IMR-90 (cell line): ENCODE measurements around the gene ZBTB3. TPM values are rescaled to one million over a fixed set of nuclear protein-coding genes. Genes with fewer than 3 reads are reported as not detected.
A peak's percentile ranks its signal among the peaks of the same experiment; 100 is the strongest.

Source experiments
- ATAC-seq: fragments of 200-7000 bp; cut with Tn5 transposase; 2 replicates; pipeline ENCODE4 v1.9.1; 2020; ENCODE audit warnings: low read depth, mild to moderate bottlenecking, moderate library complexity
- BruUV-seq: library from RNA; stranded (reverse); fragments of 400-500 nt; replicated peaks from 2 replicates; lab custom pipeline; 2021; lab: Mats Ljungman, UMichigan
- CTCF ChIA-PET: fragments of 300-600 bp; formaldehyde crosslinking; extraction: SDS; loops from one replicate; lab custom pipeline; 2021; ENCODE audit warnings: antibody characterized with exemption; lab: Yijun Ruan, JAX
- POLR2A ChIA-PET: fragments of 300-600 bp; sonication (Branson Sonifier 250); formaldehyde crosslinking; loops from one replicate; lab custom pipeline; 2022; ENCODE audit warnings: antibody characterized with exemption; ENCODE audit not compliant: unreplicated experiment; lab: Charles Lee
- DNase-seq: peaks from one replicate; pipeline ENCODE4 v3.0.0; 2013
- H2AFZ ChIP-seq: replicated peaks from 2 replicates; pipeline ENCODE3; 2013; ENCODE audit warnings: low read length, mild to moderate bottlenecking; ENCODE audit not compliant: poor library complexity
- H2AK5ac ChIP-seq: 2 replicates; pipeline ENCODE4 v1.6.1; 2013; ENCODE audit warnings: low read depth, low read length, inconsistent platforms
- H2AK9ac ChIP-seq: replicated peaks from 2 replicates; pipeline ENCODE3; 2013; ENCODE audit warnings: mild to moderate bottlenecking, low read depth, low read length, moderate library complexity; ENCODE audit not compliant: poor library complexity
- H2BK120ac ChIP-seq: 2 replicates; pipeline ENCODE4 v1.6.1; 2013; ENCODE audit warnings: low read depth, low read length, inconsistent platforms
- H2BK15ac ChIP-seq: 3 replicates; pipeline ENCODE4 v1.6.1; 2013; ENCODE audit warnings: low read depth, low read length, inconsistent platforms
- H2BK20ac ChIP-seq: 2 replicates; pipeline ENCODE4 v1.6.1; 2013; ENCODE audit warnings: low read depth, mild to moderate bottlenecking, inconsistent platforms, low read length, moderate library complexity
- H2BK5ac ChIP-seq: 2 replicates; pipeline ENCODE4 v1.6.1; 2013; ENCODE audit warnings: mild to moderate bottlenecking, low read depth, low read length, inconsistent platforms; ENCODE audit not compliant: poor library complexity, severe bottlenecking
- H3K14ac ChIP-seq: replicated peaks from 2 replicates; pipeline ENCODE4 v1.6.1; 2013; ENCODE audit warnings: low read depth, low read length, inconsistent platforms
- H3K18ac ChIP-seq: 2 replicates; pipeline ENCODE4 v1.6.1; 2013; ENCODE audit warnings: low read depth, low read length, control low read depth
- H3K23ac ChIP-seq: 2 replicates; pipeline ENCODE4 v1.6.1; 2013; ENCODE audit warnings: low read depth, low read length, inconsistent platforms
- H3K27ac ChIP-seq: 2 replicates; pipeline ENCODE4 v1.5.1; 2013; ENCODE audit warnings: mild to moderate bottlenecking, control low read depth, low read length; ENCODE audit not compliant: insufficient read depth
- H3K27me3 ChIP-seq: 2 replicates; pipeline ENCODE4 v1.6.1; 2013; ENCODE audit warnings: low read length; ENCODE audit not compliant: control insufficient read depth, insufficient read depth
- H3K36me3 ChIP-seq: 2 replicates; pipeline ENCODE4 v1.6.1; 2013; ENCODE audit warnings: low read length, mixed read lengths; ENCODE audit not compliant: control insufficient read depth, insufficient read depth
- H3K4ac ChIP-seq: 2 replicates; pipeline ENCODE4 v1.6.1; 2013; ENCODE audit warnings: low read depth, low read length, inconsistent platforms
- H3K4me1 ChIP-seq: 2 replicates; pipeline ENCODE4 v1.6.1; 2013; ENCODE audit warnings: low read length, mixed read lengths; ENCODE audit not compliant: control insufficient read depth, insufficient read depth
- H3K4me2 ChIP-seq: 2 replicates; pipeline ENCODE4 v1.6.1; 2013; ENCODE audit warnings: low read depth, mild to moderate bottlenecking, control low read depth, low read length, moderate library complexity
- H3K4me3 ChIP-seq: 2 replicates; pipeline ENCODE4 v1.5.1; 2013; ENCODE audit warnings: low read depth, mild to moderate bottlenecking, control low read depth, low read length, moderate library complexity; ENCODE audit not compliant: insufficient read depth
- H3K56ac ChIP-seq: 2 replicates; pipeline ENCODE4 v1.6.1; 2013; ENCODE audit warnings: low read length, inconsistent platforms; ENCODE audit not compliant: insufficient read depth; ENCODE audit errors: extremely low read depth
- H3K79me1 ChIP-seq, 2 experiments: 2 replicates each; pipeline ENCODE4 v1.6.1; 2013; ENCODE audit warnings: low read length in 2 of 2, inconsistent platforms in 1 of 2, low read depth in 1 of 2
- H3K9ac ChIP-seq: 2 replicates; pipeline ENCODE4 v1.6.1; 2013; ENCODE audit warnings: low read depth, low read length, control low read depth
- H3K9me1 ChIP-seq: 2 replicates; pipeline ENCODE4 v1.6.1; 2013; ENCODE audit warnings: low read length, inconsistent platforms; ENCODE audit not compliant: insufficient read depth
- H3K9me3 ChIP-seq: 2 replicates; pipeline ENCODE4 v1.6.1; 2013; ENCODE audit warnings: low read length; ENCODE audit not compliant: control insufficient read depth, insufficient read depth
- H4K20me1 ChIP-seq: 2 replicates; pipeline ENCODE4 v1.6.1; 2013; ENCODE audit warnings: low read length, inconsistent platforms; ENCODE audit not compliant: insufficient read depth
- H4K5ac ChIP-seq: 2 replicates; pipeline ENCODE4 v1.6.1; 2013; ENCODE audit warnings: mild to moderate bottlenecking, low read depth, low read length, control low read depth
- H4K8ac ChIP-seq, 2 experiments: 2 replicates each; pipeline ENCODE4 v1.6.1; 2013; ENCODE audit warnings: low read depth in 2 of 2, low read length in 2 of 2, control low read depth in 1 of 2, inconsistent platforms in 1 of 2
- H4K91ac ChIP-seq: 2 replicates; pipeline ENCODE4 v1.6.1; 2013; ENCODE audit warnings: low read depth, low read length, inconsistent platforms; ENCODE audit not compliant: insufficient read depth
- RAD21 ChIP-seq: IDR thresholded peaks from 2 replicates; pipeline ENCODE4 v1.6.1; 2012; ENCODE audit warnings: low read length, improper control_type of control experiment
- USF2 ChIP-seq: fragments of 150-350 bp; IDR thresholded peaks from 2 replicates; pipeline ENCODE4 v1.6.1; 2017; ENCODE audit warnings: mild to moderate bottlenecking, antibody characterized with exemption, low read length, low read depth
- WGBS, 2 experiments: methylation state at CpG; one replicate each; pipeline versions ENCODE4 v1.1.5 to v1.1.7; 2013; ENCODE audit warnings: missing lambda C conversion rate in 2 of 2; ENCODE audit not compliant: insufficient read length in 1 of 2; ENCODE audit errors: extremely low coverage in 2 of 2; 5-methylcytosine and 5-hydroxymethylcytosine counted together
- dilution Hi-C: fragments of 300-500 bp; cut with HindIII; formaldehyde crosslinking; loops from one replicate; pipeline ENCODE4 v1.14.3; 2018; ENCODE audit warnings: low sequenced_read_pairs; ENCODE audit not compliant: unreplicated experiment
- in situ Hi-C: fragments of 300-500 bp; cut with MboI; formaldehyde crosslinking; loops from 3 replicates; pipeline ENCODE4 v1.14.3; 2019; ENCODE audit warnings: low sequenced_read_pairs, inconsistent platforms, mixed read lengths
- intact Hi-C: fragments of 100-400 bp; cut with micrococcal nuclease; formaldehyde crosslinking; loops from 2 replicates; pipeline ENCODE4 v1.10.0; 2022
- polyA plus RNA-seq, 3 experiments: library from polyadenylated mRNA; depleted of rRNA; stranded (reverse); fragments of >200 nt; gene quantifications; 2 replicates each; pipeline ENCODE4 v1.2.3, GENCODE V29; 2012; ENCODE audit warnings: low replicate concordance in 1 of 3
- total RNA-seq: library from RNA; depleted of rRNA; stranded (reverse); fragments of >200 nt; gene quantifications from 2 replicates; pipeline ENCODE4 v1.2.3, GENCODE V29; 2012

The ZBTB3 gene
- total and polyA plus RNA-seq, 2 of the 4 experiments (the other 2 are of a cell fraction): 3.4 to 8.1 TPM

- Histone ChIP-seq H3K23ac (no peak overlapping the region), H3K4ac (no peak overlapping the region), H3K4me1 (peaks cover 6% of the 10 kb centered on the region; the same call in 1 of the 2 replicates), H3K79me1 (peaks cover 23 to 51% of the 10 kb centered on the region in 2 experiments), H3K56ac (no peak overlapping the region), H4K5ac (no peak overlapping the region), H4K91ac (no peak overlapping the region), H2BK20ac (no peak overlapping the region), H4K8ac (no peak overlapping the region), H3K9ac (no peak overlapping the region), H2BK5ac (no peak overlapping the region), H2AFZ (no peak overlapping the region), H2BK15ac (no peak overlapping the region), H3K9me3 (no peaks in the 10 kb centered on the region), H3K27ac (no peak overlapping the region), H3K36me3 (peaks cover 76% of the 10 kb centered on the region), H3K27me3 (no peaks in the 10 kb centered on the region), H2BK120ac (no peak overlapping the region), H2AK9ac (peak overlapping the region; percentile 37), H3K14ac (no peak overlapping the region), H3K4me2 (no peak overlapping the region), H3K9me1 (peaks cover 5% of the 10 kb centered on the region), H4K20me1 (peaks cover 18% of the 10 kb centered on the region), H3K18ac (no peak overlapping the region), H2AK5ac (no peak overlapping the region), H3K4me3 (no peak overlapping the region)
- DNase-seq: no peak
- in situ Hi-C loops (no loop called here), intact Hi-C loops (no loop called here), dilution Hi-C loops (no loop called here)
- WGBS, 2 experiments: no CpG with 5 or more reads among the region's 10 CpGs
- POLR2A ChIA-PET: no interaction called here
- no TSS peak for BruUV-seq
- ATAC-seq: no peak
- CTCF ChIA-PET: no interaction called here
- no peak for TF ChIP-seq RAD21
- TF ChIP-seq USF2: no peak
Measured at GRCh38 chr11:62799486-62799885, 45.5 kb upstream of the ZBTB3 start.
